ENCODE results near the gene SEPTIN10. TPM values are rescaled to one million over a fixed set of nuclear protein-coding genes. Genes with fewer than 3 reads are reported as not detected.

The SEPTIN10 gene
- total RNA-seq, 1 experiment from 2014 or later: 113 TPM

DNA sequence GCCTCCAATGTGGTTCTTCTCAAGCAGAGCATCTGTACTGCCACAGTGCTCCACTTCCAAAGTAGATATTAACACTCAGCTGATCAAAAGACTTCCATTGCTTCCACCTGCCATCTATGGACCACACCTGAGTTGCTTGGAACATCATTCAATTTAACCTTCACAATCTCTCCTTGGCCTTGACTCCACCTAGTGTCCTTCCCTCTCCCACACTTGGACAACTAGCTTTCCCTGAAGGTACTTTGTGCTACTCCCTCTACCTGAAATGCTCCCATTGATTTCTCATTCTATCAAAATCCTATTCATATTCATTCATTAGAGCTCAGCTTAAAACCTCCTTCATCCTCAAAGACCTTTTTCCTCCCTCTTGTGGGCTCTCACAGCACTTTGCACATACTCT is 49.1 kb upstream of the SEPTIN10 start:
- DNase-seq (ENCODE audit: low read depth, low spot score): peak; percentile 6

More for the DNA sequence above, 49.1 kb upstream of the SEPTIN10 start:
- peak; percentile 66 for ATAC-seq
- Histone ChIP-seq H3K9ac (ENCODE audit: low read length) (no peak overlapping the region), H4K20me1 (ENCODE audit: insufficient read depth) (no peaks in the 10 kb centered on the region), H2AFZ (ENCODE audit: low read depth, low read length, poor library complexity, severe bottlenecking) (no peak overlapping the region), H3K4me3 (replicated peaks in 1 of 2; ENCODE audit: low read depth in 1 of 2, low read length in 2 of 2) (no peak overlapping the region), H3K9me3 (ENCODE audit: control insufficient read depth in 1 of 2, insufficient read depth in 1 of 2, low read depth in 1 of 2, low read length in 2 of 2) (no peaks in the 10 kb centered on the region), H3K4me1 (ENCODE audit: control insufficient read depth in 1 of 2, insufficient read depth in 2 of 2, low read length in 2 of 2) (no peaks in the 10 kb centered on the region), H3K4me2 (ENCODE audit: low read length) (no peak overlapping the region), H3K27me3 (ENCODE audit: insufficient read depth, low read length) (peaks cover 5% of the 10 kb centered on the region; the same call in 1 of the 2 replicates), H3K9me2 (ENCODE audit: insufficient read depth) (no peaks in the 10 kb centered on the region), H3K79me2 (ENCODE audit: insufficient read depth, low read length) (no peaks in the 10 kb centered on the region), H3K27ac (ENCODE audit: low read depth, low read length) (no peak overlapping the region), H3K36me3 (ENCODE audit: control insufficient read depth in 1 of 2, insufficient read depth in 2 of 2, low read length in 2 of 2) (no peaks in the 10 kb centered on the region)
- RAD21 ChIA-PET (ENCODE audit: low non-redundant PET in 1 of 2, low total read pairs in 2 of 2, uncharacterized antibody in 2 of 2, unreplicated experiment in 2 of 2): interaction anchor here in 1 of 2 experiments (1.3 kb wide), 1 partner anchor 116 kb away, joined by 8 read pairs; no protein-coding TSS in a partner anchor
- CTCF ChIA-PET: interaction anchor here (0.8 to 1.4 kb wide), 2 partner anchors 117 to 118 kb away, joined by 3 to 8 read pairs; no protein-coding TSS in a partner anchor
- BruUV-seq (replicated peaks): no TSS peak
- intact Hi-C loops (cut with micrococcal nuclease): loop anchor here (5.0 kb wide), 1 partner anchor 146 kb away; no protein-coding TSS in a partner anchor
- POLR2A ChIA-PET: no interaction called here
- TF ChIP-seq FOSL1 (IDR thresholded peaks at IDR 0.05; ENCODE audit: low read depth) (no peak), TCF7L2 (IDR thresholded peaks at IDR 0.05; ENCODE audit: borderline replicate concordance, extremely low read depth, insufficient read depth, insufficient read length) (no peak), RAD21 (IDR thresholded peaks at IDR 0.05; ENCODE audit: low read depth) (peak; percentile 59), EGR1 (IDR thresholded peaks at IDR 0.05; ENCODE audit: low read depth) (no peak), EZH2 (IDR thresholded peaks at IDR 0.05) (no peak), ELF1 (IDR thresholded peaks at IDR 0.05; ENCODE audit: borderline replicate concordance, low read depth) (no peak), ZNF274 (IDR thresholded peaks at IDR 0.05; ENCODE audit: low read depth, low read length) (no peak), SIN3A (IDR thresholded peaks at IDR 0.05; ENCODE audit: low read depth) (no peak), SP1 (IDR thresholded peaks at IDR 0.05; ENCODE audit: low read depth) (no peak), CBX3 (IDR thresholded peaks at IDR 0.05; ENCODE audit: low read depth) (no peak), POLR2A (IDR thresholded peaks at IDR 0.05; ENCODE audit: borderline replicate concordance, extremely low read depth, insufficient read depth, insufficient read length) (no peak), POLR2AphosphoS5 (IDR thresholded peaks at IDR 0.05; ENCODE audit: low read depth, low read length) (no peak), EZH2phosphoT487 (IDR thresholded peaks at IDR 0.05; ENCODE audit: borderline replicate concordance) (no peak)
- TF ChIP-seq, protein P1, sequence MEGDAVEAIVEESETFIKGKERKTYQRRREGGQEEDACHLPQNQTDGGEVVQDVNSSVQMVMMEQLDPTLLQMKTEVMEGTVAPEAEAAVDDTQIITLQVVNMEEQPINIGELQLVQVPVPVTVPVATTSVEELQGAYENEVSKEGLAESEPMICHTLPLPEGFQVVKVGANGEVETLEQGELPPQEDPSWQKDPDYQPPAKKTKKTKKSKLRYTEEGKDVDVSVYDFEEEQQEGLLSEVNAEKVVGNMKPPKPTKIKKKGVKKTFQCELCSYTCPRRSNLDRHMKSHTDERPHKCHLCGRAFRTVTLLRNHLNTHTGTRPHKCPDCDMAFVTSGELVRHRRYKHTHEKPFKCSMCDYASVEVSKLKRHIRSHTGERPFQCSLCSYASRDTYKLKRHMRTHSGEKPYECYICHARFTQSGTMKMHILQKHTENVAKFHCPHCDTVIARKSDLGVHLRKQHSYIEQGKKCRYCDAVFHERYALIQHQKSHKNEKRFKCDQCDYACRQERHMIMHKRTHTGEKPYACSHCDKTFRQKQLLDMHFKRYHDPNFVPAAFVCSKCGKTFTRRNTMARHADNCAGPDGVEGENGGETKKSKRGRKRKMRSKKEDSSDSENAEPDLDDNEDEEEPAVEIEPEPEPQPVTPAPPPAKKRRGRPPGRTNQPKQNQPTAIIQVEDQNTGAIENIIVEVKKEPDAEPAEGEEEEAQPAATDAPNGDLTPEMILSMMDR (IDR thresholded peaks at IDR 0.05 in 2 of 3, conservative IDR thresholded peaks at IDR 0.05 in 1 of 3; ENCODE audit: borderline replicate concordance in 1 of 3, insufficient read depth in 1 of 3, low read depth in 2 of 3, low read length in 2 of 3): peak; percentile 16 to 41 (median 32); a peak in 3 of 6 replicates
